Left renal cortex interstitium (tissue), 4 donors: ENCODE measurements around the gene RASGRP3. TPM values are rescaled to one million over a fixed set of nuclear protein-coding genes. Genes with fewer than 3 reads are reported as not detected.

Experiments
- DNase-seq, 4 donors: peaks; one replicate each; pipeline ENCODE4 v3.0.0-alpha.2; 2013; ENCODE audit warnings: low read depth in 4 of 4, low spot score in 2 of 4, missing footprints in 1 of 4
- polyA plus RNA-seq, 4 donors: library from polyadenylated mRNA; unstranded; fragments of 120-200 nt; gene quantifications; one replicate each; pipeline ENCODE4 v1.2.1, GENCODE V29; 2013; ENCODE audit not compliant: insufficient read length in 4 of 4

Gene RASGRP3
- polyA plus RNA-seq, 4 donors: 12.9 to 26.8 (median 18.1) TPM

DNA sequence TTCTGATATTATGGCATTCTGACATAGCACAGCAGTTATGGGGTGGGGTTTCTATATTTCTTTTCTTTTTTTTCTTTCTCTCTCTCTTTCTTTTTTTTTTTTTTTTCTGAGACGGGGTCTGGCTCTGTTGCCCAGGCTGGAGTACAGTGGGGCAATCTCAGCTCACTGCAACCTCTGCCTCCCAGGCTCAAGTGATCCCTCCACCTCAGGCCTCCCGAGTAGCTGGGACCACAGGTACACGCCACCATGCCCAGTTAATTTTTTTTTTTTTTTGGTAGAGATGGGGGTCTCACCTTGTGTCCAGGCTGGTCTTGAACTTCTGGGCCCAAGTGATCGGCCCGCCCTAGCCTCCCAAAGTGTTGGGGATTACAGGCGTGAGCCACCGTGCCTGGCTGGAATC, 130.2 kb downstream of the RASGRP3 start:
- DNase-seq: no peak

DNA sequence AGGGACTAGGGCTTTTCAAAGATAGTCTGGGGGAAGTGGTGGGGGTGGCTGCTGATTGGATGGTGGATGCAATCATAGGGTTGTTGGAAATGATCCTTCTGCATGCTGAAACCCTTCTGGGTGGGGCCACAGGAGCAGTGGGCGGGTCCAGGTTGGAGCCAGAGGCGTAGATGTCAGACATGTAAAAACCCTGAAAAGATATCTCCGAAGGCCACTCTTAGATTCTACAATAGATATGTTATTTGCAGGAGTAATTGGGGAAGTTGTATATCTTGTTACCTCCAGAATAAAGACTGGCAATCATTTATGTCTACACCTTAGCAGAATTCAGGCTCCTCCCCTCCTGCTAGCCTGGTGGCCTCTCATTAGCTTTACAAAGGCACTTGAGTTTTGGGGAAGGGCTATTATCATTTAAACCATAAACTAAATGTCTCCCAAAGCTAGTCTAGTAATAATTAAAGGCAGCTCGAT, 130.8 kb downstream of the RASGRP3 start:
- DNase-seq: no peak

DNA sequence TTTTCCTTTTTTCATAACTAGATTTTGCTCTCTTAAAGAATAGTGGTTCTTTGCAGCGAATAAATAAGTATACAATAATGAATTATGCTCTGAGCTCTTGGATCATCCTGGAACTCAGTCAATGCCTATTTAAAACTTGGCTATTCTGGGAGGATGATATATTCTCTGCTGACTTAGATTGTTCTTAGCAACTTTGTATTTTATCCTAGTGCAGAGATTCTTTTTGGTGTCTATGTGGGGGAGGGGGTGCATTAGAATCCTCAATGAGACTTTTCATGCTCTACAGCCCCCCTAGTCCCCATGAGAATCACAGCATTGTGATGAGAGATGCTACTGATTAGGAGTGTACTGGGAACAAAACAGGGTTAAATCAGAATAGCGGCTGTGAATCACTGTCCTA, 131.5 kb downstream of the RASGRP3 start:
- DNase-seq: no peak

DNA sequence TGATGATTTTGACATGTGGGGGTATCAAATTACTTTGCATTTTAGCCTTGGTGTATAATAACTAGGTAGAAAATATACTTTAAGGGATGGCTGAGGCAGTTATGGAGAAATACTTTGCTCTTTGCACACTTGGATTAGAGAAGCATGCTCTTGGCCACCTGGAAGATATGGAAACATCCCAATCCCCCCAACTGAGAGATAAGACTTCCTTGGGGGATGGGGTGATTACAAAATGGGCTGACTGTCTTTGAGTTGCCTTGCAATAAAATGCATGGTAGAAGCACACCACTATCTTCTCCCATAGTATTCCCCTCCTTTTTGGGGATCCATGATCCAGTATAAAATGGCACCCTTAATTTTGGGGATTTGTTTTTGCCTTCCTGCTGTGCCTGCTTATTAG, 137.7 kb downstream of the RASGRP3 start:
- DNase-seq: no peak

Other genes with a start within 250 kb of the RASGRP3 start
- 10 to 100 TPM; 44.2 to 59.2 (median 48.2) TPM for gene FAM98A, start 122.7 kb downstream of the RASGRP3 start, polyA plus RNA-seq